ENCODE measurements around the gene CELF5. TPM values are rescaled to one million over a fixed set of nuclear protein-coding genes. Genes with fewer than 3 reads are reported as not detected.

CELF5 gene
- total and polyA plus RNA-seq, 2 donors (not counting 1 experiment from before 2014, with no cell fraction given) = 0.15 TPM; not detected in 1

GRCh38 chr19:3309724-3310123, 85.3 kb downstream of the CELF5 start:
- CTCF ChIA-PET = no interaction called here
- Histone ChIP-seq H3K27ac (ENCODE audit: low read length in 2 of 2) (no peak overlapping the region), H3K79me2 (ENCODE audit: control insufficient read depth, insufficient read depth, low read length) (no peaks in the 10 kb centered on the region), H2AFZ (ENCODE audit: insufficient read depth, low read depth, low read length, poor library complexity, severe bottlenecking) (no peak overlapping the region), H3K9me3 (ENCODE audit: control extremely low read depth in 1 of 3, control insufficient read depth in 2 of 3, insufficient read depth in 1 of 3, low read length in 2 of 3) (peaks cover 0 to 19% (median 0%) of the 10 kb centered on the region in 3 donors), H3K9ac (ENCODE audit: low read length) (no peak overlapping the region), H3K27me3 (replicated peaks in 1 of 4; ENCODE audit: control extremely low read depth in 1 of 4, control insufficient read depth in 3 of 4, insufficient read depth in 4 of 4, low read length in 3 of 4) (peaks cover 0 to 28% (median 9%) of the 10 kb centered on the region in 4 experiments), H3K4me3 (ENCODE audit: control extremely low read depth in 1 of 5, extremely low read depth in 1 of 5, insufficient read depth in 1 of 5, low read depth in 2 of 5, low read length in 4 of 5) (no peak overlapping the region), H4K20me1 (ENCODE audit: control insufficient read depth, insufficient read depth, low read length, poor library complexity, severe bottlenecking) (no peaks in the 10 kb centered on the region), H3K4me2 (replicated peaks; ENCODE audit: low read depth, low read length, poor library complexity, severe bottlenecking) (no peak overlapping the region), H3K4me1 (ENCODE audit: control insufficient read depth in 2 of 2, insufficient read depth in 2 of 2, low read length in 2 of 2) (no peaks in the 10 kb centered on the region), H3K36me3 (replicated peaks in 1 of 2; ENCODE audit: control extremely low read depth in 1 of 2, control insufficient read depth in 1 of 2, extremely low read depth in 1 of 2, insufficient read depth in 2 of 2, low read length in 1 of 2) (no peaks in the 10 kb centered on the region)
- WGBS (ENCODE audit: insufficient coverage) = 71% methylated on average over 1 of the region's 1 CpG
- intact Hi-C loops (cut with micrococcal nuclease) = no loop called here
- DNase-seq (no peak), ATAC-seq (ENCODE audit: low read depth) (no peak)
- Mint-ChIP-seq H3K27me3 (peaks cover 34% of the 10 kb centered on the region), H3K4me3 (no peak overlapping the region), H3K9me3 (ENCODE audit: insufficient read depth) (no peaks in the 10 kb centered on the region), H3K4me1 (peaks cover 2% of the 10 kb centered on the region), H3K27ac (no peak overlapping the region)
- POLR2A ChIA-PET = no interaction called here
- TF ChIP-seq EZH2 (IDR thresholded peaks at IDR 0.05; ENCODE audit: borderline replicate concordance, insufficient read depth, low read depth, low read length, poor library complexity, severe bottlenecking) (no peak), CTCF (IDR thresholded peaks at IDR 0.05) (no peak)

- Histone ChIP-seq H2AFZ (ENCODE audit: insufficient read depth, low read depth, low read length, poor library complexity, severe bottlenecking) (no peak overlapping the region), H3K9ac (ENCODE audit: low read length) (no peak overlapping the region), H3K4me1 (ENCODE audit: control insufficient read depth in 2 of 2, insufficient read depth in 2 of 2, low read length in 2 of 2) (no peaks in the 10 kb centered on the region), H3K27me3 (replicated peaks in 1 of 4; ENCODE audit: control extremely low read depth in 1 of 4, control insufficient read depth in 3 of 4, insufficient read depth in 4 of 4, low read length in 3 of 4) (peaks cover 0 to 24% (median 7%) of the 10 kb centered on the region in 4 experiments), H4K20me1 (ENCODE audit: control insufficient read depth, insufficient read depth, low read length, poor library complexity, severe bottlenecking) (no peaks in the 10 kb centered on the region), H3K36me3 (replicated peaks in 1 of 2; ENCODE audit: control extremely low read depth in 1 of 2, control insufficient read depth in 1 of 2, extremely low read depth in 1 of 2, insufficient read depth in 2 of 2, low read length in 1 of 2) (no peaks in the 10 kb centered on the region), H3K9me3 (ENCODE audit: control extremely low read depth in 1 of 3, control insufficient read depth in 2 of 3, insufficient read depth in 1 of 3, low read length in 2 of 3) (peaks cover 0 to 16% (median 0%) of the 10 kb centered on the region in 3 donors), H3K79me2 (ENCODE audit: control insufficient read depth, insufficient read depth, low read length) (no peaks in the 10 kb centered on the region), H3K4me2 (replicated peaks; ENCODE audit: low read depth, low read length, poor library complexity, severe bottlenecking) (no peak overlapping the region), H3K4me3 (ENCODE audit: control extremely low read depth in 1 of 5, extremely low read depth in 1 of 5, insufficient read depth in 1 of 5, low read depth in 2 of 5, low read length in 4 of 5) (no peak overlapping the region), H3K27ac (ENCODE audit: low read length in 2 of 2) (no peak overlapping the region)
- TF ChIP-seq EZH2 (IDR thresholded peaks at IDR 0.05; ENCODE audit: borderline replicate concordance, insufficient read depth, low read depth, low read length, poor library complexity, severe bottlenecking) (no peak), CTCF (IDR thresholded peaks at IDR 0.05) (peak; percentile 19)
- no peak for ATAC-seq (ENCODE audit: low read depth)
- Mint-ChIP-seq H3K9me3 (ENCODE audit: insufficient read depth) (no peaks in the 10 kb centered on the region), H3K4me1 (no peaks in the 10 kb centered on the region), H3K27me3 (peaks cover 31% of the 10 kb centered on the region), H3K27ac (no peak overlapping the region), H3K4me3 (no peak overlapping the region)
- ChIA-PET CTCF (no interaction called here), POLR2A (no interaction called here)
- intact Hi-C loops (cut with micrococcal nuclease) = no loop called here
- DNase-seq = no peak
- WGBS (ENCODE audit: insufficient coverage) = 70% methylated on average over 1 of the region's 1 CpG
Observed at GRCh38 chr19:3310280-3310679, 85.8 kb downstream of the CELF5 start.

Measured in B cell (primary cell).